H1 (cell line): Measurements from ENCODE around the gene SMIM24. TPM values are rescaled to one million over a fixed set of nuclear protein-coding genes. Genes with fewer than 3 reads are reported as not detected.

Source experiments
- CTCF ChIA-PET: fragments of 300-600 bp; sonication (Branson Sonifier 250); formaldehyde crosslinking; loops from one replicate; lab custom pipeline; 2021; ENCODE audit not compliant: partially characterized antibody; lab: Charles Lee
- POLR2A ChIA-PET: fragments of 300-600 bp; sonication (Branson Sonifier 250); formaldehyde crosslinking; loops from one replicate; lab custom pipeline; 2021; ENCODE audit warnings: inconsistent platforms; ENCODE audit not compliant: partially characterized antibody; lab: Charles Lee
- DNase-seq, 2 experiments: peaks; one replicate each; pipeline versions ENCODE4 v3.0.0 to v3.0.0-alpha.2; 2010 to 2022; ENCODE audit warnings: low spot score in 2 of 2, low read depth in 1 of 2, mixed read lengths in 1 of 2
- FAIRE-seq: peaks from 2 replicates; lab custom pipeline; 2011; peaks lifted over from hg19 to GRCh38; lab: Jason Lieb, UNC
- H2AFZ ChIP-seq: 2 replicates; pipeline ENCODE4 v1.8.1; 2012; ENCODE audit warnings: low read length, inconsistent platforms
- H2AK5ac ChIP-seq: 2 replicates; pipeline ENCODE4 v1.6.1; 2013; ENCODE audit warnings: low read depth, low read length
- H2BK120ac ChIP-seq: replicated peaks from 2 replicates; pipeline ENCODE3; 2013; ENCODE audit warnings: low read depth, low read length, inconsistent platforms
- H2BK12ac ChIP-seq: 2 replicates; pipeline ENCODE4 v1.6.1; 2013; ENCODE audit warnings: low read depth, low read length
- H2BK15ac ChIP-seq: 2 replicates; pipeline ENCODE4 v1.6.1; 2013; ENCODE audit warnings: low read length
- H2BK20ac ChIP-seq: 2 replicates; pipeline ENCODE4 v1.6.1; 2013; ENCODE audit warnings: low read length
- H2BK5ac ChIP-seq: 2 replicates; pipeline ENCODE4 v1.6.1; 2013; ENCODE audit warnings: low read depth, low read length
- H3K14ac ChIP-seq: 2 replicates; pipeline ENCODE4 v1.6.1; 2013; ENCODE audit warnings: inconsistent platforms; ENCODE audit not compliant: insufficient read length
- H3K18ac ChIP-seq: 2 replicates; pipeline ENCODE4 v1.6.1; 2013; ENCODE audit warnings: low read length; ENCODE audit errors: extremely low read depth
- H3K23ac ChIP-seq: 2 replicates; pipeline ENCODE4 v1.6.1; 2013; ENCODE audit warnings: inconsistent platforms; ENCODE audit not compliant: insufficient read length
- H3K23me2 ChIP-seq: 2 replicates; pipeline ENCODE4 v1.6.1; 2013; ENCODE audit warnings: low read depth, low read length
- H3K27ac ChIP-seq: 2 replicates; pipeline ENCODE4 v1.6.1; 2011; ENCODE audit warnings: low read depth, low read length, inconsistent platforms
- H3K27me3 ChIP-seq, 4 experiments: replicated peaks in 1 of 4; 1 replicate in 1 of 4; 2 replicates in 3 of 4; pipeline versions ENCODE4 v1.6.1 to v1.8.1; 2011 to 2013; ENCODE audit warnings: low read length in 3 of 4, mild to moderate bottlenecking in 3 of 4, inconsistent platforms in 2 of 4, mixed read lengths in 2 of 4, moderate library complexity in 1 of 4; ENCODE audit not compliant: control insufficient read depth in 3 of 4, insufficient read depth in 3 of 4; ENCODE audit errors: extremely low read depth in 1 of 4
- H3K36me3 ChIP-seq, 4 experiments: 2 replicates each; pipeline versions ENCODE4 v1.6.1 to v1.8.1; 2011 to 2013; ENCODE audit warnings: mild to moderate bottlenecking in 4 of 4, low read length in 3 of 4, moderate library complexity in 2 of 4, control low read depth in 1 of 4, inconsistent platforms in 1 of 4; ENCODE audit not compliant: insufficient read depth in 4 of 4, control insufficient read depth in 2 of 4
- H3K4ac ChIP-seq: replicated peaks from 2 replicates; pipeline ENCODE3; 2013; ENCODE audit warnings: low read length, low read depth, mixed read lengths, inconsistent platforms; ENCODE audit not compliant: insufficient read length
- H3K4me1 ChIP-seq, 4 experiments: replicated peaks in 1 of 4; 1 replicate in 1 of 4; 2 replicates in 3 of 4; pipeline versions ENCODE4 v1.6.1 to v1.8.1; 2011 to 2013; ENCODE audit warnings: low read length in 3 of 4, inconsistent platforms in 2 of 4, mixed read lengths in 1 of 4; ENCODE audit not compliant: insufficient read depth in 4 of 4, control insufficient read depth in 3 of 4
- H3K4me2 ChIP-seq, 2 experiments: 2 replicates each; pipeline versions ENCODE4 v1.6.1 to v1.8.1; 2011 to 2013; ENCODE audit warnings: low read depth in 2 of 2, low read length in 2 of 2, control low read depth in 1 of 2, inconsistent platforms in 1 of 2, mild to moderate bottlenecking in 1 of 2; ENCODE audit not compliant: insufficient read depth in 1 of 2
- H3K4me3 ChIP-seq, 4 experiments: fragments of 200-600, 300-600 bp in 1 of 4; sonication (generic), shearing (Covaris generic), sonication (Bioruptor Twin) in 1 of 4; 2 replicates each; pipeline versions ENCODE4 v1.5.1 to v1.8.1; 2011 to 2016; ENCODE audit warnings: low read length in 4 of 4, low read depth in 3 of 4, control low read depth in 2 of 4, inconsistent platforms in 2 of 4, mild to moderate bottlenecking in 2 of 4, mixed read lengths in 1 of 4, moderate library complexity in 1 of 4; ENCODE audit not compliant: insufficient read depth in 2 of 4; ENCODE audit errors: extremely low read depth in 1 of 4
- H3K56ac ChIP-seq: replicated peaks from 2 replicates; pipeline ENCODE3; 2013; ENCODE audit warnings: low read depth, mild to moderate bottlenecking, mixed read lengths, low read length, inconsistent platforms; ENCODE audit not compliant: insufficient read length
- H3K79me1 ChIP-seq: 2 replicates; pipeline ENCODE4 v1.6.1; 2013; ENCODE audit warnings: low read depth, low read length, control low read depth
- H3K79me2 ChIP-seq, 2 experiments: 2 replicates each; pipeline versions ENCODE4 v1.6.1 to v1.8.1; 2012 to 2013; ENCODE audit warnings: low read length in 2 of 2, mild to moderate bottlenecking in 2 of 2, inconsistent platforms in 1 of 2; ENCODE audit not compliant: insufficient read depth in 2 of 2, control insufficient read depth in 1 of 2
- H3K9ac ChIP-seq, 4 experiments: replicated peaks in 1 of 4; 1 replicate in 1 of 4; 2 replicates in 3 of 4; pipeline versions ENCODE4 v1.6.1 to v1.8.1; 2011 to 2013; ENCODE audit warnings: low read depth in 3 of 4, low read length in 3 of 4, control low read depth in 2 of 4, mild to moderate bottlenecking in 2 of 4, moderate library complexity in 2 of 4, inconsistent platforms in 1 of 4; ENCODE audit errors: extremely low read depth in 1 of 4
- H3K9me3 ChIP-seq, 2 experiments: 2 replicates each; pipeline versions ENCODE4 v1.6.1 to v1.8.1; 2012 to 2013; ENCODE audit warnings: mild to moderate bottlenecking in 2 of 2, moderate library complexity in 2 of 2, control low read depth in 1 of 2, inconsistent platforms in 1 of 2, low read depth in 1 of 2, low read length in 1 of 2, mixed read lengths in 1 of 2; ENCODE audit not compliant: insufficient read depth in 2 of 2
- H4K20me1 ChIP-seq, 2 experiments: replicated peaks in 1 of 2; 2 replicates each; pipeline versions ENCODE3 to v1.8.1; 2011 to 2013; ENCODE audit warnings: inconsistent platforms in 2 of 2, low read length in 2 of 2, mild to moderate bottlenecking in 1 of 2; ENCODE audit not compliant: insufficient read depth in 2 of 2, control insufficient read depth in 1 of 2
- H4K5ac ChIP-seq: 2 replicates; pipeline ENCODE4 v1.6.1; 2013; ENCODE audit warnings: low read length, low read depth, mixed read lengths, inconsistent platforms; ENCODE audit not compliant: insufficient read length
- H4K8ac ChIP-seq: 2 replicates; pipeline ENCODE4 v1.8.0; 2013; ENCODE audit warnings: mild to moderate bottlenecking, moderate library complexity, low read length, inconsistent platforms; ENCODE audit not compliant: insufficient read depth; ENCODE audit errors: extremely low read depth
- H4K91ac ChIP-seq: replicated peaks from 2 replicates; pipeline ENCODE3; 2013; ENCODE audit warnings: low read length, mixed read lengths, inconsistent platforms; ENCODE audit not compliant: insufficient read length
- BACH1 ChIP-seq: IDR thresholded peaks from 2 replicates; pipeline ENCODE4 v1.6.1; 2012; ENCODE audit warnings: low read length, improper control_type of control experiment
- CREB1 ChIP-seq: IDR thresholded peaks from 2 replicates; pipeline ENCODE4 v1.6.1; 2012; ENCODE audit warnings: inconsistent platforms
- EP300 ChIP-seq, 2 experiments: IDR thresholded peaks; 1 replicate in 1 of 2; 2 replicates in 1 of 2; pipeline ENCODE4 v1.6.1; 2011 to 2012; ENCODE audit warnings: low read depth in 2 of 2, low read length in 2 of 2, mild to moderate bottlenecking in 2 of 2, borderline replicate concordance in 1 of 2, inconsistent platforms in 1 of 2, moderate library complexity in 1 of 2
- GTF2F1 ChIP-seq: IDR thresholded peaks from 2 replicates; pipeline ENCODE4 v1.6.1; 2012; ENCODE audit warnings: low read depth, low read length, improper control_type of control experiment, borderline replicate concordance
- JUND ChIP-seq: IDR thresholded peaks from 2 replicates; pipeline ENCODE4 v1.6.1; 2011; ENCODE audit warnings: mild to moderate bottlenecking, improper control_type of control experiment, low read length
- SAP30 ChIP-seq: fragments of 300-600 bp; sonication (generic); IDR thresholded peaks from 2 replicates; pipeline ENCODE4 v1.7.1; 2012; ENCODE audit warnings: low read length, moderate library complexity, mild to moderate bottlenecking, inconsistent platforms; ENCODE audit not compliant: insufficient read depth, insufficient replicate concordance
- SP2 ChIP-seq: IDR thresholded peaks from 2 replicates; pipeline ENCODE4 v1.6.1; 2012; ENCODE audit warnings: mild to moderate bottlenecking, low read length, inconsistent platforms
- TEAD4 ChIP-seq: IDR thresholded peaks from 2 replicates; pipeline ENCODE4 v1.6.1; 2012; ENCODE audit warnings: low read depth, low read length, inconsistent platforms, mixed read lengths
- WGBS, 2 experiments: shearing (Covaris generic) in 1 of 2; methylation state at CpG; one replicate each; pipeline versions ENCODE4 v1.1.6 to v1.1.7; 2013 to 2015; ENCODE audit warnings: low lambda C conversion rate in 2 of 2, mixed read lengths in 2 of 2, inconsistent platforms in 1 of 2, low coverage in 1 of 2, missing lambda C conversion rate in 1 of 2; ENCODE audit not compliant: insufficient replicate concordance in 2 of 2, insufficient coverage in 1 of 2, insufficient read length in 1 of 2; ENCODE audit errors: extremely low coverage in 1 of 2, missing lambda C conversion rate in 1 of 2; 5-methylcytosine and 5-hydroxymethylcytosine counted together
- polyA plus RNA-seq, 7 experiments: library from polyadenylated mRNA; depleted of rRNA in 3 of 7; stranded (reverse) in 5 of 7; unstranded in 2 of 7; fragments of >200 nt in 5 of 7; fragments of 200-250 nt in 2 of 7; gene quantifications; 1 replicate in 5 of 7; 2 replicates in 1 of 7; 4 replicates in 1 of 7; pipeline versions ENCODE4 v1.2.1 to v1.2.3, GENCODE V29; 2011 to 2013; ENCODE audit warnings: missing spikeins in 2 of 7, mixed read lengths in 2 of 7
- total RNA-seq: library from RNA; stranded (reverse); fragmentation: NEBNext Ultra II Directional; extraction: Animal tissue kit (Norgen Biotek cat#: 25700); gene quantifications from 2 replicates; pipeline ENCODE4 v1.2.1, GENCODE V29; 2021
- TF ChIP-seq, protein P1 (sequence below): IDR thresholded peaks from 2 replicates; pipeline ENCODE4 v1.6.1; 2012; ENCODE audit warnings: inconsistent platforms
- TF ChIP-seq, protein P2 (sequence below): IDR thresholded peaks from 2 replicates; pipeline ENCODE4 v1.6.1; 2011; ENCODE audit warnings: low read length, improper control_type of control experiment

The SMIM24 gene
- total and polyA plus RNA-seq, 2 of the 8 experiments (the other 6 are each of a cell fraction or from before 2014, with no cell fraction given): 3.8 to 4.5 TPM

DNA sequence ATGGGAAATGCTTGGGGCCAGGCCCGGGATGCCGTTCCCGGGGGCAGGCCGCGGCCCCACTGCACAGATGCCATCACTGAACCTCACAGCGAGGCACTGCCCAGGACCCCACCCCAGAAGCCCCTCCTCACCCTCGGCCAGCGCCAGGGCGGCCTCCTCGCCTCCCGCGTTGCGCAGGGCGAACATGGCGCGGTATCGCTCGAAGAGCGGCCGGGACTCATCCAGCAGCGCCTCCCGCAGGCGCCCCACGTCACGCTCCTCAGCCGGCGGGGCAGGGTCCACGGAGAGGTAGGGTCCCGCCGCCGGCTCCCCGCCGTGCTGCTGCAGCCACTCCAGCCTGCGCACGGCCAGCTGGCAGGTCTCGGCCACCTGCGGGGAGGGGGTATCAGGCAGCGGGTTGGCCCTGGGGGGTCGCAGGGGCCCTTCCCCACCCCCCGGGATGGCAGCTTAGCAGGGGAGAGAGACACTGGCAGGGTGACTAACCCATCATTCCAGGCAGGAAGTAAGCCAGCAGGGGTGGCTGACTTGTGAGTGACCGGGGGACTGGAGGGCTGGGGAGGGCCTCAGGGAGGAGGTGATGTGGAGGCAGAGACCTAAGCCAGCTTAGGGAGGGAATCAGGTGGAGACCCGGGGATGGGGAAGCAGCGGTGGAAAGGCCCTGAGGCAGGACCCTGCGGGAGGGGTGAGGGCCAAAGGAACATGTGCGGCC lies 12.0 kb upstream of the SMIM24 start:
- Histone ChIP-seq H3K27me3 (no peaks in the 10 kb centered on the region), H2BK5ac (no peak overlapping the region), H4K5ac (no peak overlapping the region), H3K79me2 (peaks cover 0 to 3% of the 10 kb centered on the region in 2 experiments; a peak in 1 of 4 replicates), H3K36me3 (peaks cover 4 to 30% (median 16%) of the 10 kb centered on the region in 4 experiments; a peak in 7 of 8 replicates), H2BK20ac (no peak overlapping the region), H2AK5ac (no peak overlapping the region), H2BK12ac (no peak overlapping the region), H3K4me1 (no peaks in the 10 kb centered on the region), H3K18ac (no peak overlapping the region), H3K4me2 (no peak overlapping the region), H3K14ac (no peak overlapping the region), H3K27ac (no peak overlapping the region), H2BK15ac (no peak overlapping the region)
- no peak for DNase-seq
- no peak for TF ChIP-seq TEAD4
- TF ChIP-seq SAP30: no peak
- TF ChIP-seq SP2: no peak
- no peak for TF ChIP-seq JUND
- no peak for TF ChIP-seq CREB1
- TF ChIP-seq BACH1: no peak
- no peak for TF ChIP-seq EP300 (IDR thresholded peaks at IDR 0.05; ENCODE audit: borderline replicate concordance in 1 of 2, low read depth in 2 of 2, low read length in 2 of 2)
- no peak for TF ChIP-seq GTF2F1
- TF ChIP-seq, protein P1, sequence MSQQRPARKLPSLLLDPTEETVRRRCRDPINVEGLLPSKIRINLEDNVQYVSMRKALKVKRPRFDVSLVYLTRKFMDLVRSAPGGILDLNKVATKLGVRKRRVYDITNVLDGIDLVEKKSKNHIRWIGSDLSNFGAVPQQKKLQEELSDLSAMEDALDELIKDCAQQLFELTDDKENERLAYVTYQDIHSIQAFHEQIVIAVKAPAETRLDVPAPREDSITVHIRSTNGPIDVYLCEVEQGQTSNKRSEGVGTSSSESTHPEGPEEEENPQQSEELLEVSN: no peak
- TF ChIP-seq, protein P2, sequence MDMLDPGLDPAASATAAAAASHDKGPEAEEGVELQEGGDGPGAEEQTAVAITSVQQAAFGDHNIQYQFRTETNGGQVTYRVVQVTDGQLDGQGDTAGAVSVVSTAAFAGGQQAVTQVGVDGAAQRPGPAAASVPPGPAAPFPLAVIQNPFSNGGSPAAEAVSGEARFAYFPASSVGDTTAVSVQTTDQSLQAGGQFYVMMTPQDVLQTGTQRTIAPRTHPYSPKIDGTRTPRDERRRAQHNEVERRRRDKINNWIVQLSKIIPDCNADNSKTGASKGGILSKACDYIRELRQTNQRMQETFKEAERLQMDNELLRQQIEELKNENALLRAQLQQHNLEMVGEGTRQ: no peak
- TF ChIP-seq, all 59 proteins: peak for 0
- no peak overlapping the region for H2AFZ ChIP-seq
- H4K91ac ChIP-seq: no peak overlapping the region
- no peak overlapping the region for H3K23ac ChIP-seq
- POLR2A ChIA-PET: interaction anchor here (1.2 to 7.9 kb wide), 3 partner anchors 9 to 68 kb away, joined by 3 to 58 read pairs (median 5); partner anchors contain the start of gene DOHH
- WGBS, 2 experiments: 94% methylated on average over 15 of the region's 45 CpGs; no CpG with 5 or more reads in 1 of the 2 experiments
- no peak overlapping the region for H4K8ac ChIP-seq
- H3K9me3 ChIP-seq: no peaks in the 10 kb centered on the region
- no peak overlapping the region for H3K4ac ChIP-seq
- CTCF ChIA-PET: interaction anchor here (1.1 to 1.9 kb wide), 3 partner anchors 11 to 21 kb away, joined by 3 to 9 read pairs (median 4); partner anchors contain the start of gene SMIM24
- H3K56ac ChIP-seq: no peak overlapping the region
- H4K20me1 ChIP-seq: peaks cover 1 to 8% of the 10 kb centered on the region in 2 experiments
- H3K9ac ChIP-seq: no peak overlapping the region
- H2BK120ac ChIP-seq: no peak overlapping the region
- no peak overlapping the region for H3K4me3 ChIP-seq
- no peaks in the 10 kb centered on the region; the same call in 1 of the 2 replicates for H3K23me2 ChIP-seq
- H3K79me1 ChIP-seq: no peaks in the 10 kb centered on the region; the same call in none of the 2 replicates
- no peak for FAIRE-seq
